ENCODE measurements around the gene VAC14. TPM values are rescaled to one million over a fixed set of nuclear protein-coding genes. Genes with fewer than 3 reads are reported as not detected.

The VAC14 gene
- total RNA-seq, 1 experiment from 2014 or later, result 37.3 TPM

DNA sequence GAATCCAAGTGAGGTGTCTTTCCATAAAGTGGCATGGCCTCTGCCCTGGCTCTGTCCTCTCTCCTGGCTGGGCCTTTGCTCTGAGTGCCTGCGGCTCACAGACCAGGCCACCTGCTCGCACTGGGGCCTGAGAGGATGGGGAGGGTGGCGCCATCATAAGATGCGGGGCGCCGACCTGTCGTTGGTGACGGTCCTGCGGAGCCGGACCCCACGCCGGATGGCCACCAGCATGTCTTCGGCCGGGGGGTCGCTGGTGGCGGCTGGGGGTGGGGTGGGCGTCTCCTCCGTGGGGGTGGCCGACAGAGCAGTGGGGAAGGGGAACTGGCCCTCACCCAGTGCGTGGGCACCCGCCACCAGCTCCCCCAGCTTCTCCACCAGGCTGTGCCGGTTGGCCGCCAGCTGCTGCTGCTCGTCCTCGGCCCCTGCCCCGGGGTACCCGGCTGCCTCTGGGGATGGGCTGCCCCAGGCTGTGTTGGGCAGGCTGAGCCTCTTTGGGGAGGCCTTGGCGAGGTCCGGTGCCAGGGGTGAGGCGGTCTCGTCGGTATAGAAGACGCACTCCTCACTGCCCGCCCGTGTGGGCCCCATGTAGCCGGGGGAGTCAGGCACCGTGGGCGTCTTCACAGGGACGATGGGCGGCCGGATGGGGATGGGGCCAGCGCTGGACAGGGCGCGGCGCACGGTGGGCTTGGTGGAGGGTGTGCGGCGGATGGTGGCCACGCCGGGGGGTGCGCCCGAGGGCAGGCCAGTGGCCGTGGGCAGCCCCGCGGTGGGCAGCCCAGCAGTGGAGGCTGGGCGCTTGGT, 137.2 kb downstream of the VAC14 start:
- no peak for DNase-seq (ENCODE audit: low read depth)

DNA sequence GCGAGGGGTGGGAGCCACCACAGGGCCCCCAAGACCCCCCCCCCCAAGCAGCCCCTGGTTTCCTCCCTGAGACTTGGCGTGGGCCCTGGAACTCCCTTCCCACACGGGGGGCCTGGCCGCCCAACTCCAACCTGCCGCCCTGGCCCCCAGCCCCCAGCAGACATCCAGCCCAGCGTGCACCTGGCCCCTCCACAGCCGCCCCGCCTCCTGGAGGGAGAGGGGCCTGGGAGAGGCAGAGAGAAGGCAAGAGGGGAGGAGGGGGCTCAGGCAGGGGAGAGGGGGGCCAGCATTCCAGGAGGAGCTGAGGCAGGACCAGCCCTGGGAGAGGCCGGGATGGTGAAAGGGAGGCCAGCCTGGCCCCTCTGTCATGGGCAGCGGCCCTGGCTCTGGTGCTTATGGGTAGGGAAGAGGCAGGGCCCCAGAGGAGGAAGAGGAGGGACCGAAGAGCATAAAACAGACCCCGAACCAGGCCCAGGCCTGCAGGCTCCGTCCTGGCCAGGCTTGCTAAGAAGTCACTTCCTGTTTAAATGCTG, 137.9 kb downstream of the VAC14 start:
- DNase-seq (ENCODE audit: low read depth), result no peak

GRCh38 chr16:70661918-70662641, 138.9 kb downstream of the VAC14 start:
- peak; percentile 53 for DNase-seq (ENCODE audit: low read depth)

DNA sequence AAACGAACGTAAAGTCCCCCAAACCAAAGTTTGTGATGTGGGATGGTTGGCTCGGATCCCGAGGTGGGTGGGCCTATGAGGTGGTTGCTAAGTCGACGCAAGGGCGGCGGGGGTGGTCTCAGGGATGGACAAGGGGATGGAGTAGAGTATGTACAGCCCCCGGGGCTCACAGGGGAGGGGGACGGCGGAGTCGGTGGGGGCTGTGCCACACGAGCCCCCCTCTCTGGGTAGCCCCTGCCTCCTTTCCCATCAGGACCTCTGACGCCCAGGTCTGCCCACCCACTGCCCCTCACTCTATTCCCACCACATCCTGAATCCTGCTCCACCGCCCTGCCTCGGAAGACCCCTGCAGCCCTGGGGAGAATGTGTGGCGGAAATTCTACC, 139.4 kb downstream of the VAC14 start:
- no peak for DNase-seq (ENCODE audit: low read depth)

DNA sequence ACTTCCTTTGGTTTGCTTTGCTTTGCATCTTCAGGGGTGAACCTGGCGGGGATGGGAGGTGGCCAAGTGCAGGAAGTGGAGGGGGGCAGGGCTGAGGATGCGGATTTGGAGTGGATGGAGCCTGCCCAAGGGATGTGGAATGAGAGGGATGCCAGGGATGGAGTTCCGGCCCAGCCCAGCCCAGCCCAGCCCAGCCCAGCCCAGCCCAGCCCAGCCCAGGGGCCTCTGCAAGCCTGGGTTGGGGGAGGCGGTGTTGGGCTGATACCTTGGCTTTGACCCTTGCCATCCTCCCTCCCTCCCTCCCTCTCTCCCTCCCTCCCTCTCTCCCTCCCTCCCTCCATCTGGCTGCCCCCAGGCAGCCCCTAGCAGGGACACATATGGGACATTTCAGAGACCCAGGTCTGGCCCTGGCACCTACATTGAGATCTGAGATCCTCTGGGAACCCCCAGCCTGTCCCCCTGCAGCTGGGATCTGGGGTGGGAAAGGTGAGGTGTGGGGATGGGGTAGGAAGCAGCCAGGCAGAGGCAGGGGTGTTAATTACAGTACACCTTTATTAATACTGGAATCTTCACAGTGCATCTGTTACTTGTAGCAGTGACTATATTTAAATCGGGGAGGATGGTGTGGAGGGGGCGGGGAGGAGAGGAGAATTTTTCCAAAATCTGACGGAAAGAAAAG, 140.1 kb downstream of the VAC14 start:
- DNase-seq (ENCODE audit: low read depth), result no peak

DNA sequence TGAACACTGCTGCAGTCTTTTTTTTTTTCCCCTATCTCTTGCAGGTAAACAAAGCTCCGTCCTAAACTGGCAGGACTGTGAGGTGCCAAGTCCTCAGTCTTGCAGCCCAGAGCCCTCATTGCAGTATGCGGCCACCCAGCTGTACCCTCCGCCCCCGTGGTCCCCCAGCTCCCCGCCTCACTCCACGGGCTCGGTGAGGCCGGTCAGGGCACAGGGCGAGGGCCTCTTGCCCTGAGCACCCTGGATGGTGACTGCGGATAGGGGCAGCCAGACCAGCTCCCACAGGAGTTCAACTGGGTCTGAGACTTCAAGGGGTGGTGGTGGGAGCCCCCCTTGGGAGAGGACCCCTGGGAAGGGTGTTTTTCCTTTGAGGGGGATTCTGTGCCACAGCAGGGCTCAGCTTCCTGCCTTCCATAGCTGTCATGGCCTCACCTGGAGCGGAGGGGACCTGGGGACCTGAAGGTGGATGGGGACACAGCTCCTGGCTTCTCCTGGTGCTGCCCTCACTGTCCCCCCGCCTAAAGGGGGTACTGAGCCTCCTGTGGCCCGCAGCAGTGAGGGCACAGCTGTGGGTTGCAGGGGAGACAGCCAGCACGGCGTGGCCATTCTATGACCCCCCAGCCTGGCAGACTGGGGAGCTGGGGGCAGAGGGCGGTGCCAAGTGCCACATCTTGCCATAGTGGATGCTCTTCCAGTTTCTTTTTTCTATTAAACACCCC, 140.8 kb downstream of the VAC14 start:
- DNase-seq (ENCODE audit: low read depth), result no peak

- no peak for DNase-seq (ENCODE audit: low read depth)
Measured at GRCh38 chr16:70659546-70659945, 141.4 kb downstream of the VAC14 start.

DNA sequence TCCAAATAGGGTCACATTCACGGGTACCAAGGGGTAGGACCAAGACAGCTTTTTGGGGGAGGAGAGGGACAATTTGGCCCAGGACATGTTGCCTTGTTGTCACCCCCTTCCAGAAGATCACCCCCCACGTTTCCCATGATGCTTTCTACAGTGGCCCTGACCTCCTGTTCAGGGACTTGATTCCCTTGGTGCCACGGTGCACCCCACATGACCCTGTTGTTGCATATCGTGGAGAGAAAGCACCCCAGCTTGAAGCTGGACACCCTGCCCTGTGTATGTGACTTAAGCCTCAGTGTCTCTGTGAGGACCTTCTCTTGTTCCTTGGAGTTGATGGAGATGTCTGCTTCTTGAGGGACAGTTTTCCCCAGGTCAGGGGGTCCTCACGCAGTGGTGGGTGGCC, 142.0 kb downstream of the VAC14 start:
- DNase-seq (ENCODE audit: low read depth), result no peak

GRCh38 chr16:70657956-70658355, 143.0 kb downstream of the VAC14 start:
- no peak for DNase-seq (ENCODE audit: low read depth)

GRCh38 chr16:70656712-70657263, 144.2 kb downstream of the VAC14 start:
- DNase-seq (ENCODE audit: low read depth), result no peak

DNA sequence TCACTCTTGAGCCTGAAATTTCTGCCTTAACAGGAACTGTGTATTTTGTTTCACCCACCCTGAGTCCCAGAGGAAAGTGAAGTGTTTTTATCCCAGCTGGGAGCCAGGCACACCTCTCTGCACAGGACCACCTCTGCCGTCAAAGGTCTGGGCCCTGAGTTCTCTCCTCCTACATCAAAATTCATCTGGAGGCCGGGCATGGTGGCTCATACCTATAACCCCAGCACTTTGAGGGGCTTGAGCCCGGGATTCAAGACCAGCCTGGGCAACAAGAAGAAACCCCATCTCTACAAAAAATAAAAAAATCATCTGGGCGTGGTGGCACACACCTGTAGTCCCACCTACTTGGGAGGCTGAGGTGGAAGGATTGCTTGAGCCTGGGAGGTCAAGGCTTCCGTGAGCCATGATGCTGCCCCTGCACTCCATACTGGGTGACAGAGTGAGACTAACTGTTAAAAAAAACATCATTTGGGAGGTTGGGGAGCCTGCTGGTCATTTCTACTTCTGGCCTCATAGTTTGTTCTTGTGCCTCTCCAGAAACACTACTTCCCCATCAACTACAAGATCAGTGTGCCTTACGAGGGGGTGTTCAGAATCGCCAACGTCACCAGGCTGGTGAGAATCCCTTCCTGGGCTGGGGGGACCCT, 144.8 kb downstream of the VAC14 start:
- DNase-seq (ENCODE audit: low read depth), result no peak

DNA sequence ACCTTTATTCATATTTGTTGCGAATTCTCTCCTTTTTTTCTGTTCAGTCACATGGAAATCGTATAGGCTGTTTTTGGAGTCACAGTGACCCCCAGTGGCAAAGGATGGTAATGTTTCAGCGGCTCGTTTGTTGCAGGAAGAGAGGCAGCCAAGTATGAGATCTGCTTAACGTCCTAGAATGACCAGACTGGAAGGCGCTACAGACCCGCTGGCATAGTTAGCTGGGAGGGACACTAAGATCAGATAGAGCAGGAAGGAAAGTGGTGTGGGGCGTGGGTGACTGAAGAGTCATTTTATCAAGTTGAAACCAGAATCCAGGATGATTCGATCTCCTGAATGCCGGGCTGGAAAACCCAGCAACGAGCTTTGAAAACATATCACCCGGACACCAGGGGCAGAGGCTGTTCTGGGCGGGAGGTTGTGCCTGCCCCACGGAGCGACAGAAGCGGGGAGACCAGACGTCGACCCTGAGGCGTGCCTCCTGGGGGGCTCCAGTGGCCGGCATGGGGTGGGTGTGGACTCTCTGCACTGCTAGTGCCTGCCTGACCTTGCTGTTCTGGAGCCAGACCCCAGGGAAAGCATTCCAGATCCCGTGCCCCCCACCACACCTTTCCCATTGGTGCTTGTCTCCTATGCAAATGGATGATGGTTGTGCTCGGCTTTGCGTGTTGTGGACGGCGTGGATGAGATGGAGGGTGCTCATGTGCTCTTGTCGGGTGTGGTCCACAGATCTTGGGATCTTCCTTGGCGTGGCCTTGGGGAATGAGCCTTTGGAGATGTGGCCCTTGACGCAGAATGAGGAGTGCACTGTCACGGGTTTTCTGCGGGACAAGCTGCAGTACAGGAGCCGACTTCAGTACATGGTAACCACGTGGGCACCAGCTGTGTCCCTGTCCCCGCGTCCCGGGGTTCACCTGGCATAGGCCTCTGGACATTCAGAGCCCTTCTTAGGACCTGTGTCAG, 146.9 kb downstream of the VAC14 start:
- DNase-seq (ENCODE audit: low read depth), result peak; percentile 76

DNA sequence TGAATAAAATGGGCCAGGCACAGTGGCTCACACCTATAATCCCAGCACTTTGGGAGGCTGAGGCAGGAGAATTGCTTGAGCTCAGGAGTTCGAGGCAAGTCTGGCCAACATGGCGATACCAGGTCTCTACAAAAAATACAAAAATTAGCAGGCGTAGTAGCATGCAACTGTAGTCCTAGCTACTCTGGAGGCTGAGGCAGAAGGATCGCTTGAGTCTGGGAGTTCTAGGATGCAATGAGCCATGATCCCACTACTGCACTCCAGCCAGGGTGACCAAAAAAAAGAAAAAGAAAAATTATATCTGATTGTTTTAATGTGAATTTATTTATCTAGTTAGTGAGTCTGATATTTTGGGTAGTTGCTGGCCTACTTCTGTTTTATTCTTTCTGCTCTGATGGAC, 147.6 kb downstream of the VAC14 start:
- DNase-seq (ENCODE audit: low read depth), result no peak

GRCh38 chr16:70652322-70652721, 148.6 kb downstream of the VAC14 start:
- DNase-seq (ENCODE audit: low read depth), result no peak

DNA sequence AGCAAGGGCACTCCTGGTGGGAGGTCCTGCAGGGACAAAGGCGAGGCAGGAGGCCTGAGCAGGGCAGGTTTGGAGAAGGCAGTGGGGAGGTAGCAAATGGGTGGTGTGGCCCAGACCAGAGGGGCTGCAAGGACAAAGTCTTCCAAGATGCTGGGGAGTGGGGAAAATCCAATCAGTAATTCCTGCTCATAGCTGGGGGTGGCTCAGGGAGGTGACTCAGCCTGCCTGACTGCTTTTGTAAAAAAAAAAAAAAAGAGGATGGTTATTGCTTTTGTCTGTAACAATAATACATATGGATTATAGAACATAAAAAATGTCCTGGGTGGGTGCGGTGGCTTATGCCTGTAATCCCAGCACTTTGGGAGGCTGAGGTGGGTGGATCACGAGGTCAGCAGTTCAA, 149.4 kb downstream of the VAC14 start:
- no peak for DNase-seq (ENCODE audit: low read depth)

DNA sequence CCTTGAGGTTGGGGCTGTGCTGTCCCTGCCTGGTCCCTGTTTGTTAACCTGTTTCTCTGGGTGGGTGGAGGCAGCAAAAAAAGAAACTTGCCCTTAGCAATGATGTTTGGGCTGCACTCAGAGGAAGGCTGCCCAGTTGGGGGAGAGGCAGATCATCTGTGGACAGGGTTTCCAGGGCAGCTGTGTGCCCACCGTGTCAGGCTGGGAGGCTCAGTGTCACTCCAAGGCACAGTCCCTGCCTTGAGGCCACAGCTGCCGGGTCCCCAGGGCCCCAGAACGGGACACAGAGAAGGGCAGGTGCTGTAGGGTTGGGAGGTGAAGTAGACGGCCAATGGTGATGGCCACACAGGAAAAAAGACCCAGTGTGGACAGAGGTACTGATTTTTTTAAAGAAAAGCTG, 150.7 kb downstream of the VAC14 start:
- DNase-seq (ENCODE audit: low read depth), result no peak

DNA sequence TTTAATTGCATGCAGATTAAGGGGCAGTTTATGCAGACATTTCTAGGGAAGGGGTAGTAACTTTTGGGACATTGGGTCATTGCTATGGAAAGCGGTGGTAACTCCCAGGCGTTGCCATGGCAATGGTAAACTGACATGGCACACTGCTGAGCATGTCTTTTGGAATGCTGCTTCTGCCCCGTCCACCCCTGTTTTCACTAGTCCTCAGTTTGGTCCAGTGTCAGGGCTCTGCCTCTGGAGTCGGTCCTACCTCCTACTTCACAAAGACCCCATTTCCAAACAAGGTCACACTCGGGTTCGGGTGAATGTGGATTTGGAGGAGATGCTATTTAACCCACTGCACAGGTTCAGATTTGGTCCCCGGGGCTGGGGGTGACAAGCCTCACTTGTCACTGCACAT, 151.7 kb downstream of the VAC14 start:
- no peak for DNase-seq (ENCODE audit: low read depth)

- DNase-seq (ENCODE audit: low read depth), result no peak
Measured at GRCh38 chr16:70648606-70649005, 152.4 kb downstream of the VAC14 start.

DNA sequence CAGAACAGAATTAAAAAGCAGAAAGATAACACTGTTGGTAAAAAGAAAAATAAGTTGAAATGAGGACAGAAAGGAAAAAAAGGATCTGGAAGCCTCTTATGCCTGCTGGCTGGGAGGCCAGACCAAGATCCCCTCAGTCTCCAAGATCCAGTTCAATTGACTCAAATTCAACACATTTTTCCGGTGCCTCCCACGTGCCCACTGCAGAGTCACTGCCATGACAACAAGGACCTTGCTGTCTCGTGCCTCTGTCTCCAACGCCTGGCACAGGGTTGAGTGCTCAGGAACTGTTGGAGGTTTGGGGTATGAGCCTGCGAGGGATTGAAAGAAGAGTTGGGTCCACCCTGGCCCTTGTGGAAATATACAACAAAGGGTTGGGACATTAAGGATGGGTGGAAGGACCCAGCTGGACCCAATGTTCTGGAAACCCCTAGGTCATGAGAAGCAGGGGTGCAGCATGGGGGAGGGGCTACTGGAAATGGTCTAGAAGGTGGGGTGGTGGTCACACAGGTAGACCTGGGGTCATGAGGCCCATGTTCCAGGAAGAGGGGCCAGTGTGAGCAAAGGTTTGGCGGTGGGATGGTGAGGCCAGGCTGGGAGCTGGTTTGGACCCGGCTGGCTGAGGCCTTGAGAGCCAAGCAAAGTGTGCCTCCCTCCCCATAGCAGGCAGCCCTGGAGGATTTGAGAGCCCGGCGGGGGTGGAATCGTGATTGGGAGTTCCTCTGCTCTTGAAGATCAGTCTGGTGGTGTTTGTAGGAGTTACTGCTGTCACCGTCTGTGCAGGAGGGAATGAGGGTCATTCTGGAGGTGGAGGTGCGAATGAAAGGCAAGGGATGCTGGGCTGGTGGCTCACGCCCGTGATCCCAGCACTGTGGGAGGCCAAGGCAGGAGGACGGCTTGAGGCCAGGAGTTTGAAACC, 153.3 kb downstream of the VAC14 start:
- DNase-seq (ENCODE audit: low read depth), result no peak

Data from Daoy (cell line).